Measurements from ENCODE around the gene ST6GALNAC2. TPM values are rescaled to one million over a fixed set of nuclear protein-coding genes. Genes with fewer than 3 reads are reported as not detected.
A peak's percentile ranks its signal among the peaks of the same experiment; 100 is the strongest.
"Not testable (repeated sequence)": the region's sequence is repeated elsewhere in the genome, so short reads cannot be mapped to it uniquely, and the experiment has no call there.

Gene ST6GALNAC2
- total RNA-seq, 4 donors from 2014 or later: 0.94 to 2.5 TPM; not detected in 2

GRCh38 chr17:76566988-76567431 lies 18.6 kb downstream of the ST6GALNAC2 start:
- Histone ChIP-seq H3K27me3 (no peaks in the 10 kb centered on the region), H3K36me3 (peaks cover 0 to 19% (median 0%) of the 10 kb centered on the region in 3 donors), H3K4me1 (peaks cover 0 to 6% (median 2%) of the 10 kb centered on the region in 4 donors), H3K27ac (no peak overlapping the region), H3K9me3 (no peaks in the 10 kb centered on the region), H3K4me3 (no peak overlapping the region)
- TF ChIP-seq CTCF (IDR thresholded peaks at IDR 0.05): no peak
- no peak for DNase-seq

- H3K27me3 ChIP-seq: no peaks in the 10 kb centered on the region
- no peaks in the 10 kb centered on the region for H3K9me3 ChIP-seq
- peaks cover 0 to 23% (median 0%) of the 10 kb centered on the region in 3 donors for H3K36me3 ChIP-seq
- DNase-seq: no peak
- H3K27ac ChIP-seq: no peak overlapping the region
- no peak for TF ChIP-seq POLR2A (IDR thresholded peaks at IDR 0.05)
- no peak for TF ChIP-seq CTCF (IDR thresholded peaks at IDR 0.05)
- H3K4me3 ChIP-seq: no peak overlapping the region
- peaks cover 0 to 9% (median 2%) of the 10 kb centered on the region in 4 donors for H3K4me1 ChIP-seq
Observed at GRCh38 chr17:76566613-76566943, 19.1 kb downstream of the ST6GALNAC2 start.

GRCh38 chr17:76565728-76566612 lies 19.7 kb downstream of the ST6GALNAC2 start:
- Histone ChIP-seq H3K27ac (no peak overlapping the region), H3K9me3 (no peaks in the 10 kb centered on the region), H3K36me3 (peaks cover 0 to 25% (median 0%) of the 10 kb centered on the region in 3 donors), H3K4me3 (no peak overlapping the region), H3K27me3 (no peaks in the 10 kb centered on the region), H3K4me1 (peaks cover 0 to 15% (median 2%) of the 10 kb centered on the region in 4 donors)
- no peak for DNase-seq
- TF ChIP-seq POLR2A (IDR thresholded peaks at IDR 0.05): no peak
- TF ChIP-seq CTCF (IDR thresholded peaks at IDR 0.05): no peak

- not testable (repeated sequence) for H3K4me3 ChIP-seq, DNase-seq, H3K27ac ChIP-seq, H3K9me3 ChIP-seq, H3K27me3 ChIP-seq
- H3K36me3 ChIP-seq: peaks cover 0 to 25% (median 0%) of the 10 kb centered on the region in 3 donors
- peaks cover 0 to 23% (median 6%) of the 10 kb centered on the region in 4 donors for H3K4me1 ChIP-seq
Observed at GRCh38 chr17:76564991-76565727, 20.5 kb downstream of the ST6GALNAC2 start.

GRCh38 chr17:76563359-76563758 lies 22.3 kb downstream of the ST6GALNAC2 start:
- H3K27me3 ChIP-seq, H3K9me3 ChIP-seq, H3K4me3 ChIP-seq, DNase-seq, H3K27ac ChIP-seq: not testable (repeated sequence)
- peaks cover 0 to 25% (median 0%) of the 10 kb centered on the region in 3 donors for H3K36me3 ChIP-seq
- peaks cover 0 to 39% (median 7%) of the 10 kb centered on the region in 4 donors for H3K4me1 ChIP-seq

GRCh38 chr17:76562734-76563148 lies 22.9 kb downstream of the ST6GALNAC2 start:
- H3K27ac ChIP-seq: peak overlapping the region in 1 of 4 donors; percentile 19
- no peaks in the 10 kb centered on the region for H3K9me3 ChIP-seq
- H3K4me3 ChIP-seq: no peak overlapping the region

More at GRCh38 chr17:76562734-76563148, 22.9 kb downstream of the ST6GALNAC2 start:
- DNase-seq: no peak
- Histone ChIP-seq H3K36me3 (peaks cover 0 to 25% (median 0%) of the 10 kb centered on the region in 3 donors), H3K4me1 (peaks cover 0 to 39% (median 5%) of the 10 kb centered on the region in 4 donors), H3K27me3 (no peaks in the 10 kb centered on the region)
- TF ChIP-seq POLR2A (IDR thresholded peaks at IDR 0.05): no peak
- TF ChIP-seq CTCF (IDR thresholded peaks at IDR 0.05): no peak
